GM10847 (cell line): ENCODE data around the gene BIRC3.

Experiments
- POLR2A ChIP-seq: IDR thresholded peaks from 2 replicates; pipeline ENCODE4 v1.6.1; 2011; ENCODE audit not compliant: insufficient read length; ENCODE audit errors: extremely low read depth

BIRC3 gene

DNA sequence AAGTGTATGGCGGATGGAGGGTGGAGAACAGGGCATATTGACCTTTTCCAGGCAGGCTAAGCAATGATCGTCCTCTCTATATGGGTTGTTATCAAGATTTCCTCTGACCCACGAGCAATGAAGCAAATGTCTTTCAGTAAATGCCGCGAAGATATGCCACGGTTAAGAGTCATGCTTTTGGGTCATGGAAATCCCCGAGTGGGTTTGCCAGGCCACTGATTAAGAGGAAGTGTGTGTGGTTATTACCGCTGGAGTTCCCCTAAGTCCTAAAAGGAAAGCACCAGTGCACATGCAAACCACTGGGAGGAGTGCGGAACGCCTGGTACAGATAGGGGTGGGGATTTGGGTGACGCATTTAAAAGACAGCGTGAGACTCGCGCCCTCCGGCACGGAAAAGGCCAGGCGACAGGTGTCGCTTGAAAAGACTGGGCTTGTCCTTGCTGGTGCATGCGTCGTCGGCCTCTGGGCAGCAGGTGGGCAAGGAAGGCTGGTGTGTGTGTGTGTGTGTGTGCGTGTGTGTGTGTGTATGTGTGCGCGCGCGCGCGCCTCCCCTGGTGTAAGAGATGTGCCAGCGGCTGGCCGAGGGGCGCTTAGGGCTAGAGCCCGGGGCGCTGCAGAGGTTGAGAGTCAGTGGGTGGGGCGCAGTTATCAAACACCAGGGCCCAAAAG lies at the start of gene BIRC3:
BIRC3 (plus strand) TSS at position 386 of the 669 bp plus-strand sequence. CDS start 7,026 bp downstream, outside the sequence.
- peak; percentile 98 for TF ChIP-seq POLR2A

DNA sequence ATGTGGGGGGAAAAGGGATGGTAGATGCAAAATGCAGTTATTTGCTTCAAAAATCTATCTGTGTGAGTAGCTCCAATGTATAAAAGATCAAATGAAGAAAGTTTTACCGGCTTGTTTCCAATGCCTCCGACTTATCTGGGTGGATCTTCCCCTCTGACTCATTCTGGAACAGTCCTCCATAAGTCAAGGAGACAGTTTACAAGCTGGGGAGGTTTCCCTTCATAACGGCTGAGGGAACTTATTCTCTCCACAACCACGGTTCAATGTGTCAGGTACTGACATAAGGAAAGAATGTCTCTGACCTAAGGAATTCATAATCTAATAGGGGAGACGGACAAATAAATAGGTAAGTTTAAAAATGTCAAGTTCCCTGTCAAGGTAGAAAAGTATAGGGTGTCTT lies 49.7 kb upstream of the BIRC3 start:
- no peak for TF ChIP-seq POLR2A

DNA sequence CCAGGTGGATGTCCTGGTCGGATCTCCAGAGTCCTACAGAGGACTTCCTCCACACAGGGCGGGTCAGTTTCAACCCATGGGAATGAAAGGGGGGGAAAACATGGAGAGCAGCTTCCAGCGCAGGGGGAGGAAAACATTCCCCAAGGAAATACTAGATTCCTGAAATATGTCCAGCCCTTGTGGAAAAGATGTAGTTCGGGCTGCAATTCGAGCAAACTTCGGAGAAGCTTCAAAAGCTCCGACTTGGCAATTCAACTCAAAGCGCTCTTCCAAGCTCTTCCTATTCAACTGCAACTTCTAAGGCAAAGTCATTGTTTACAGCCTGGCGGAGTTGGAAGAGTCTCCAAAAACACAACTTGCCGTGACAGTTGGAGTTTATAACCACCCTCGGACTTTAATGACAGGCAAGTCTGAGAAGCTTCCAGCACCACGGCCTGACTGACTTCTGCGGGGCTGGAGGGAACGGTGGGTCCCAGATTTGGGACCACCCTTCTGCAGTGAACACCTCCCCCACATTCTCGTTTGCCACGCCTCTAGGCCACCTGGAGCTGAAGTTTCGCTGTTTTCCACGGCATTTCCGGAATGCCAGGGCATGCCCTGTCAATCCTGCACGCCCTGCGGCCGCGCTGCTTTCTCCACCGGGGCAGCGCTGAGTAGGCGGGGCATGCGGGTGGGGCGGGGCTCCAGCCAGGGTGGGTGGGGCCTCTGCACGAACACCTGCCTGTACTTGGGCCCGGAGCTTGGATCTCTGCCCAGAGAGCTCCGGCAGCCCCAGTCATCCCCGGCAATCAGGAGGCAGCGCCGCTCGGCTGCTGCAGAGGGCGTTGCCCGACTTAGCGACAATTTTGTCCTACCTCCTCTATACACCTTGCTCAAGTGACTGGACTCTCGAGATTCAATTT lies 49.0 kb upstream of the BIRC3 start:
- no peak for TF ChIP-seq POLR2A

DNA sequence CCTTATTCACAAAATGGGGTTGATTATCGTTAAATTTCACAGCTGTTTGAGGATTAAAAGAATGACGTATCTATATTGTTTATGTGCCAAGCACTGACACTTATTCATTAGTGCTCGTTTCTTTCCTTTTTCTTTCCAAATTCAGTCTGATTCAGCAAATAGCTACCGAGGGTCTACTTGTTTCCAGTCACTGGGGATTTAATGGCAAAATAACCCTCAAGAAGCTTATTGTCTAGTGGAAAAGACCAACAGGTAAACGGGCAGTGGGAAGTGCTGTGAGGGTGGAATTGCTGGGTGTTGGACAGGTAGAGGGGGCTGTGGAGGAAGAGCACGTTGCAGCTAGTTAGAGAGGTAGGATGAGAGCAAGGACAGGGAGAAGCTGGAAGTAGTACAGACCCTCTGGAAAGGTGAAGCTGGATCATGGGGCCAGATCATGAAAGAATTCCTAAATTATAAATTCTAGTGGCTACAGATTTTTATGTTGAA lies 48.3 kb upstream of the BIRC3 start:
- TF ChIP-seq POLR2A = no peak

DNA sequence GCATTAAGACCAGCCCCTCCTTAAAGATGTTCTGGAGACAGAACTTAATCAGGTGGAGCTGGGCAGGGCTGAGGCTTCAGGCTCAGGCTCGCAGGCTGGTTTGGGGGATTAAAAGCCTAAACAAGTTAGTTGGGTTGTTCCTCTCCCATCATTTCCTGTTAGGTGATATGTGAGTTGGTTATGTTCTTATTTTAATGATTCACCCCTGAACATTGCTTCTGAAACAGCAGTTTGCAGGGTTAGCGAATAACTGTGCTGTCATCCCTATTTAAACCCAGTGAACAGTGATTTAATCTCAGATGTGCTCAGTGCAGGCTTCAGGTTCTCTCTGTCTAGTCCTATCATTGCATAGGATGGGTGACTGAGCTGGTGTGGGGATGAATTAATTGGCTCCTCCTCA lies 47.4 kb upstream of the BIRC3 start:
- TF ChIP-seq POLR2A = no peak

DNA sequence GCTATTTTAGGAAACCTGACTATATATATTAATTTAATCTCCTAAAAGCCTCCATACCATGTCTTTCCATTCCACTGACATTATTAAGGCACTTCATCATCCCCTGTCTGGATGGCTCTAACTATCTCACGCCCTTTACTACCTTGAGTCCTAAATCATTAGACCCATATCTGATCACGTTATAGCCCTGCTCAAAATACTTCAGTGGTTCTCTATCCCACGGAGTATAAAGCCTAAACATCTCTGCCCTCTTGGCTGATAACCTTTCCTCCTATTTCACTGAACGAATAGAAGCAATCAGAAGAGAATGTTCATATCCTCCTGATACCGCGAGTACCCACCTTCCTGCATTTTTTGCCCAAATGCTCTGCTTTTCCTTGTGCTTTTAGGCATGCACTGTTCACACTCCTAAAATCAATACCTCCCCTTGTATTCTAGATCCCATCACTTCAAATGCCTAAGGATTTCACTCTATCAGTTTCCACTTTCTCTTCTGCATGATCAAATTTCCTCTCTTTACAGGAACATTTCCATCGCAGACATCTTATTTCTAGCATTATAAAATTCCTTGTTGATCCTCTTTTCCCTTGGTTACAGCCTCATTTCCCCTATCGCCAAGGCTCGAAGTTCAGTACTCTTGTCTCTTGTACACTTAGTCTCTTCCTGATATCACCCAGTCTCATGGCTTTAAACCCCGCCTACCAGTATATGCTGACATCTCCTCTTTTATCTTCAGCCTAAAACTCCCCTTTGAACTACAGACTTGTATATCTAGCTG lies 45.0 kb upstream of the BIRC3 start:
- TF ChIP-seq POLR2A = no peak

DNA sequence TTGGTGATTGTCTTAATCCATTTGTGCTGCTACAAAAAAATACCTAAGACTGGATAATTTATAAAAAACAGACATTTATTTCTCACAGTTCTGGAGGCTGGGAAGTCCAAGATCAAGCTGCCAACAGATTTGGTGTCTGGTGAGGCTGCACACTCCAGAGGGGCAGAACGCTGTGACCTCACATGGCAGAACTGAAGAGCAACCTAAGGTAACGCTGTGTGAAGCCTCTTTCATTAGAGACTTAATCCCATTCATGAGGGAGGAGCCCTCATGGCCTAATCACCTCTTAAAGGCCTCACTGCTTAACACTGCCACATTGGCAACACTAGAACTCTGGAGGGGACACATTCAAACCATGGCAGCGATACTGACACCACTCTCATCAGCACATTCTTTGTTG lies 42.7 kb upstream of the BIRC3 start:
- TF ChIP-seq POLR2A = no peak

DNA sequence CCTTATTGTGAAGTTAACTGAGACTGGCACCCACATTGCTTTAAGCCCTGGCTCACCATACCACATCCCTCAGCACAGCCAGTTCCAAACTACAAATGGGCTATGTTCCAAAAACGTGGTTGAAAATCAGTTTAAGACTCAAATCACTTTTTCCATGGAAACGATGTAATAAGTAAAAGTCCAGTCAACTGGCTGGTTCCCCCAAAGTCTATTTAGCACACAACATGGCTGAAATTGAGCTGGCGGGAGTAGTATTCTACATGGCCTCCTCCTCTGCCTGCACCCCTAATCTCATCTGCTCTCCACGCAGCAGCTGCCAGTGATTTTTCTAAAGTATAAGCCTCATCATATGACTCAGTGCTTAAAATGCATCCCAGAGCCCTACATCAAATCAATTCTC lies 40.9 kb upstream of the BIRC3 start:
- no peak for TF ChIP-seq POLR2A

- TF ChIP-seq POLR2A = no peak
These were observed 40.5 kb upstream of the BIRC3 start for GRCh38 chr11:102276783-102277182.

DNA sequence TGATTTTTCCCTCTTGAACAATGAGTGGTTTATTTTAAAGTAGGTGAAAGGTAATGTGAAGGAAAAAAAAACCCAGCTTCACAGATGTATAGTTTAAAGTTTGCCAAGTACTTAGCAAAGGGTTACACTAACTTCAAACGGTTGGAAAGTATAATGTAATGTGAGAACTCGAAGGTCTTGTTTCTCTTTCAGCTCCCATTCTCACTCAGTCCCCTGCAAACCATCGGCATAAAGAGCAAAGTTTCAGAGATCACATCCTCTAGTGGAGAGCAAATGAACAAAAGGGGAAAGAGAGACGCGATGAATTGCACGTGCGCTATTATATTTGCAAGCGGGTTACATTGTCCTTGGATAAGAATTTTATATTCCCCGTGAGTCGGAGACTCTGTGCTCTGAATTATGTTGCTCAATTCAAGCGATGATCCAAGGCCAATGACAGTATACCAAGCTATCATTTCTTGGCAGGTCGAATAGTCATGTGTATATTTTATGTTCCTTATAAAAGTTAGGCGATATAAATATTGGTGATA lies 37.6 kb upstream of the BIRC3 start:
- TF ChIP-seq POLR2A = no peak

GRCh38 chr11:102280245-102280833 lies 36.9 kb upstream of the BIRC3 start:
- TF ChIP-seq POLR2A = no peak

- TF ChIP-seq POLR2A = no peak
These were observed 34.2 kb upstream of the BIRC3 start for GRCh38 chr11:102283116-102283485.

DNA sequence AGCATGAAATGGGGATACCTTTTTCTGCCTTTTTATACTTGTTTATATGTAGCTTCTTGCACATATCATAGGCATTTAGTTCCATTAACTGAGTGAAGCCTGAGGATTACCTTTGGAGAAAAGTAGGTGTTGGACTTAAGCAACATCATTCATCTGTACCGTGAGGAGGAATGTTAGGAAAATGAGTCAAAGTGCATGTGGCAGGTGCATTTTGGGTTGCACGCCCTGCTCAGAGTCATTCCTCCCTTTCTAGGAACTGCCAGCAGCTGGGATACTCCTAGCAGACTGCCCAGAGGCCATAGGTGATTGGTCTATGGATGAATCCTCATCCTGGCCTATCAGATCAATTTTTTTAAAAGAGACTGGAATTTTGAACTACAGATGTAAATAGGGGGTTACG lies 33.3 kb upstream of the BIRC3 start:
- no peak for TF ChIP-seq POLR2A

DNA sequence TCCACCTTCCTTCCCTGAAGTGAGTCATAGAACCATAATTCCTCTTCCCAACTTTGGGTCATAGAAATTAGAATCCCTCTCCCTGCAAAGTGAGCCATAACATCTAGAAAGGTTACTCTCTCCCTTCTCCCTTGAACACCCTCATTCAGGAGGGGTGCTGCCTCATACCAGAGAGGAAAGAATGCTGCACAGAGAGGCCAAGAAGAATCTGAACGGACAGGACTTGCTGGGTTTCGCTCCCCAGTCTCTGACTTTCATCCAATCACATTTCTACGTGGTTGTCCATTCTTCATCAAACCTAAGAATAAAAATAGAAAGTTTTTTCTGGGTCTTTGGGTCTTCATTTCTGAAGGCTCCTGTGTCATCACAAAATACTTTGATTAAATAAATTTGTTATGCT lies 31.0 kb upstream of the BIRC3 start:
- no peak for TF ChIP-seq POLR2A
